Ovary (tissue), 9 donors: Measurements from ENCODE around the gene C1orf159. TPM values are rescaled to one million over a fixed set of nuclear protein-coding genes. Genes with fewer than 3 reads are reported as not detected.
A peak's percentile ranks its signal among the peaks of the same experiment; 100 is the strongest.

ENCODE experiments used
- DNase-seq, 5 donors: peaks; one replicate each; pipeline ENCODE4 v3.0.0-alpha.2; 2019 to 2020
- H3K27ac ChIP-seq, 2 donors: fragments of 200-600 bp; one replicate each; pipeline versions ENCODE4 v1.5.1 to v1.8.0; 2019 to 2022
- H3K27me3 ChIP-seq: fragments of 200-600 bp; one replicate; pipeline ENCODE4 v1.8.0; 2022
- H3K36me3 ChIP-seq: fragments of 200-600 bp; sonication (generic); one replicate; pipeline ENCODE4 v1.5.1; 2019
- H3K4me1 ChIP-seq: one replicate; pipeline ENCODE4 v1.8.1; 2013; ENCODE audit warnings: mild to moderate bottlenecking, moderate library complexity; ENCODE audit not compliant: insufficient read depth
- H3K4me3 ChIP-seq: fragments of 200-600 bp; sonication (generic); one replicate; pipeline ENCODE4 v1.5.1; 2017
- H3K9me3 ChIP-seq, 2 donors: fragments of 200-600 bp in 1 of 2; sonication (generic) in 1 of 2; one replicate each; pipeline versions ENCODE4 v1.5.1 to v1.8.1; 2013 to 2019; ENCODE audit warnings: mild to moderate bottlenecking in 1 of 2, moderate library complexity in 1 of 2
- CTCF ChIP-seq, 3 donors: fragments of 450-650 bp in 2 of 3; fragments of 200-600 bp in 1 of 3; IDR thresholded peaks; one replicate each; pipeline versions ENCODE4 v1.5.1 to v1.8.0; 2016 to 2022; ENCODE audit warnings: antibody characterized with exemption in 3 of 3, mild to moderate bottlenecking in 1 of 3
- EP300 ChIP-seq: sonication (generic); formaldehyde crosslinking; IDR thresholded peaks from one replicate; pipeline ENCODE4 v1.6.1; 2017; ENCODE audit warnings: antibody characterized with exemption
- POLR2A ChIP-seq: fragments of 450-650 bp; IDR thresholded peaks from one replicate; pipeline ENCODE4 v1.6.1; 2017; ENCODE audit warnings: antibody characterized with exemption, mild to moderate bottlenecking, moderate library complexity
- WGBS, 3 donors: extraction: QIAGEN DNeasy Blood & Tissue Kit in 1 of 3; methylation state at CpG; one replicate each; pipeline versions ENCODE4 v1.1.5 to v1.1.7; 2013 to 2017; 5-methylcytosine and 5-hydroxymethylcytosine counted together
- intact Hi-C, 4 donors: fragments of 100-400 bp; cut with DNase I; formaldehyde crosslinking; loops; one replicate each; pipeline versions ENCODE4 v1.11.0 to v1.15.1; 2022 to 2023
- polyA plus RNA-seq, 2 donors: library from polyadenylated mRNA; stranded (reverse); fragments of 200-250 nt in 1 of 2; fragments of 350-450 nt in 1 of 2; fragmentation: Illumina TruSeq in 1 of 2; extraction: RNeasy Lipid Tissue Mini Kit (QIAGEN cat#74804) in 1 of 2; gene quantifications; one replicate each; pipeline ENCODE4 v1.2.3, GENCODE V29; 2013 to 2014
- total RNA-seq, 7 donors: library from RNA; depleted of rRNA in 2 of 7; stranded (reverse); fragments of >200 nt in 2 of 7; fragmentation: NEBNext Ultra II Directional in 3 of 7; extraction: Animal tissue kit (Norgen Biotek cat#: 25700) in 3 of 7; gene quantifications; one replicate each; pipeline versions ENCODE4 v1.1.0 to v1.2.4, GENCODE V29; 2016 to 2023
- donor health status: DM: no; HTN: no; CAD: no; lungs with moderate emphysema.
- donor health status: DM: no; HTN: no; CAD: no.
- donor health status: Bipolar disorder and iron deficiency.
- donor health status: DM: yes; HTN: yes; CAD: no.
- donor health status: DM: no; HTN: no; CAD: no.
- donor health status: DM: yes; HTN: yes; CAD: no.

C1orf159 gene
- total and polyA plus RNA-seq, 9 donors, result 0.28 to 22.1 (median 9.4) TPM

- no peaks in the 10 kb centered on the region for H3K27me3 ChIP-seq
- H3K27ac ChIP-seq, result no peak overlapping the region
- 88 to 90% (median 88%) methylated on average over 38 of the region's 38 CpGs for WGBS, 3 donors
- H3K9me3 ChIP-seq, result no peaks in the 10 kb centered on the region
- H3K4me3 ChIP-seq, result no peak overlapping the region
- no peaks in the 10 kb centered on the region for H3K36me3 ChIP-seq
- TF ChIP-seq POLR2A (no peak), CTCF (IDR thresholded peaks at IDR 0.05) (no peak), EP300 (no peak)
- H3K4me1 ChIP-seq, result no peaks in the 10 kb centered on the region
- peak in 2 of 5 donors; percentile 10 to 22 for DNase-seq
- intact Hi-C loops, result no loop called here
These were observed 28.4 kb downstream of the C1orf159 start for GRCh38 chr1:1087351-1088028.

GRCh38 chr1:1086911-1087341 lies 29.0 kb downstream of the C1orf159 start:
- DNase-seq, result peak in 3 of 5 donors; percentile 6 to 26 (median 9)
- TF ChIP-seq POLR2A, result no peak
- TF ChIP-seq EP300, result no peak
- TF ChIP-seq CTCF (IDR thresholded peaks at IDR 0.05), result no peak
- Histone ChIP-seq H3K27me3 (no peaks in the 10 kb centered on the region), H3K27ac (no peak overlapping the region), H3K4me3 (no peak overlapping the region), H3K36me3 (no peaks in the 10 kb centered on the region), H3K9me3 (no peaks in the 10 kb centered on the region), H3K4me1 (no peaks in the 10 kb centered on the region)
- intact Hi-C loops, result no loop called here
- WGBS, 3 donors, result 90 to 93% (median 92%) methylated on average over 17 of the region's 17 CpGs

GRCh38 chr1:1085911-1086841 lies 29.7 kb downstream of the C1orf159 start:
- no peaks in the 10 kb centered on the region for H3K36me3 ChIP-seq
- H3K27me3 ChIP-seq, result no peaks in the 10 kb centered on the region
- 93 to 95% (median 94%) methylated on average over 36 to 38 of the region's 38 CpGs for WGBS, 3 donors
- H3K4me3 ChIP-seq, result no peak overlapping the region
- TF ChIP-seq CTCF (IDR thresholded peaks at IDR 0.05) (no peak), POLR2A (no peak), EP300 (no peak)
- DNase-seq, result peak in 3 of 5 donors; percentile 14 to 29 (median 15)
- intact Hi-C loops, result no loop called here
- H3K4me1 ChIP-seq, result no peaks in the 10 kb centered on the region
- no peak overlapping the region for H3K27ac ChIP-seq
- no peaks in the 10 kb centered on the region for H3K9me3 ChIP-seq

GRCh38 chr1:1085171-1085841 lies 30.6 kb downstream of the C1orf159 start:
- H3K4me1 ChIP-seq, result peaks cover 2% of the 10 kb centered on the region
- H3K9me3 ChIP-seq, result no peaks in the 10 kb centered on the region
- H3K36me3 ChIP-seq, result no peaks in the 10 kb centered on the region
- DNase-seq, result peak in 2 of 5 donors; percentile 7 to 14
- TF ChIP-seq CTCF (IDR thresholded peaks at IDR 0.05) (no peak), EP300 (no peak), POLR2A (no peak)
- H3K27me3 ChIP-seq, result no peaks in the 10 kb centered on the region
- H3K27ac ChIP-seq, result no peak overlapping the region
- intact Hi-C loops, result no loop called here
- no peak overlapping the region for H3K4me3 ChIP-seq
- 86 to 93% (median 88%) methylated on average over 16 to 30 of the region's 30 CpGs for WGBS, 3 donors
